ENCODE data around the gene SVOP.

SVOP gene

GRCh38 chr12:109020796-109021380, at the start of gene SVOP:
SVOP (minus strand) TSS chr12:109021068; CDS start chr12:109020868, 200 bp downstream.
- ChIA-PET POLR2A (no interaction called here), CTCF (interaction anchor here (0.9 kb wide), 1 partner anchor 72 kb away, joined by 3 read pairs; the partner anchor contains the start of gene ALKBH2)
- TF ChIP-seq CTCF (IDR thresholded peaks at IDR 0.05; ENCODE audit: control extremely low read depth, extremely low read depth, low read depth, missing control alignments): no peak
- peak; percentile 35 for DNase-seq (ENCODE audit: extremely low spot score)

- TF ChIP-seq CTCF (IDR thresholded peaks at IDR 0.05; ENCODE audit: control extremely low read depth, extremely low read depth, low read depth, missing control alignments): no peak
- ChIA-PET POLR2A (no interaction called here), CTCF (interaction anchor here (1.0 to 1.7 kb wide), 3 partner anchors 15 to 25 kb away, joined by 3 to 4 read pairs (median 3); partner anchors contain the start of gene ALKBH2)
- no peak for DNase-seq (ENCODE audit: extremely low spot score)
These were observed 48.7 kb upstream of the SVOP start for GRCh38 chr12:109069307-109070271.

GRCh38 chr12:109065853-109066193, 45.0 kb upstream of the SVOP start:
- no peak for DNase-seq (ENCODE audit: extremely low spot score)
- ChIA-PET CTCF (interaction anchor here (0.9 to 2.1 kb wide), 2 partner anchors 11 to 27 kb away, joined by 3 to 4 read pairs; partner anchors contain the start of gene ALKBH2), POLR2A (no interaction called here)
- TF ChIP-seq CTCF (IDR thresholded peaks at IDR 0.05; ENCODE audit: control extremely low read depth, extremely low read depth, low read depth, missing control alignments): no peak

GRCh38 chr12:109065154-109065852, 44.4 kb upstream of the SVOP start:
- TF ChIP-seq CTCF (IDR thresholded peaks at IDR 0.05; ENCODE audit: control extremely low read depth, extremely low read depth, low read depth, missing control alignments): no peak
- ChIA-PET POLR2A (no interaction called here), CTCF (interaction anchor here (0.9 to 2.1 kb wide), 2 partner anchors 12 to 28 kb away, joined by 3 to 4 read pairs; partner anchors contain the start of gene ALKBH2)
- DNase-seq (ENCODE audit: extremely low spot score): no peak

GRCh38 chr12:109064143-109064542, 43.3 kb upstream of the SVOP start:
- DNase-seq (ENCODE audit: extremely low spot score): no peak
- POLR2A ChIA-PET: no interaction called here
- TF ChIP-seq CTCF (IDR thresholded peaks at IDR 0.05; ENCODE audit: control extremely low read depth, extremely low read depth, low read depth, missing control alignments): no peak
- CTCF ChIA-PET: no interaction called here

GRCh38 chr12:109058773-109059172, 37.9 kb upstream of the SVOP start:
- ChIA-PET CTCF (interaction anchor here (1.2 kb wide), 1 partner anchor 34 kb away, joined by 3 read pairs; no protein-coding TSS in a partner anchor), POLR2A (no interaction called here)
- TF ChIP-seq CTCF (IDR thresholded peaks at IDR 0.05; ENCODE audit: control extremely low read depth, extremely low read depth, low read depth, missing control alignments): no peak
- no peak for DNase-seq (ENCODE audit: extremely low spot score)

Measured in GM10248 (cell line).